Endothelial cell of umbilical vein (primary cell): ENCODE results near the gene UNC45A. TPM values are rescaled to one million over a fixed set of nuclear protein-coding genes. Genes with fewer than 3 reads are reported as not detected.

Experiments used
- BruUV-seq: library from RNA; stranded (reverse); fragments of 400-500 nt; replicated peaks from 2 replicates; lab custom pipeline; 2021; lab: Mats Ljungman, UMichigan
- CTCF ChIA-PET: fragments of 300-600, 350-600 bp; sonication (Branson Sonifier 250); formaldehyde crosslinking; loops from one replicate; lab custom pipeline; 2021; ENCODE audit warnings: antibody characterized with exemption, inconsistent platforms; lab: Charles Lee
- POLR2A ChIA-PET: fragments of 300-600, 350-600 bp; sonication (Branson Sonifier 250); formaldehyde crosslinking; loops from one replicate; lab custom pipeline; 2021; ENCODE audit warnings: antibody characterized with exemption, inconsistent platforms; lab: Charles Lee
- DNase-seq: peaks from one replicate; pipeline ENCODE4 v3.0.0-alpha.2; 2011; ENCODE audit warnings: low read depth, low spot score
- FAIRE-seq: peaks from 2 replicates; lab custom pipeline; 2011; peaks lifted over from hg19 to GRCh38; lab: Jason Lieb, UNC
- H2AFZ ChIP-seq: 2 replicates; pipeline ENCODE4 v1.6.0; 2012; ENCODE audit warnings: low read depth, low read length, control low read depth, inconsistent platforms
- H3K27ac ChIP-seq: 2 replicates; pipeline ENCODE4 v1.5.1; 2011; ENCODE audit warnings: low read depth, mild to moderate bottlenecking, control low read depth, low read length, moderate library complexity; ENCODE audit not compliant: insufficient read depth
- H3K27me3 ChIP-seq, 2 experiments: 2 replicates each; pipeline versions ENCODE4 v1.6.0 to v1.6.1; 2011; ENCODE audit warnings: low read length in 2 of 2, mixed read lengths in 1 of 2; ENCODE audit not compliant: control insufficient read depth in 2 of 2, insufficient read depth in 2 of 2
- H3K36me3 ChIP-seq, 2 experiments: 2 replicates in 1 of 2; 3 replicates in 1 of 2; pipeline ENCODE4 v1.5.1; 2011; ENCODE audit warnings: low read length in 2 of 2, mild to moderate bottlenecking in 1 of 2, moderate library complexity in 1 of 2; ENCODE audit not compliant: control insufficient read depth in 2 of 2, insufficient read depth in 2 of 2; ENCODE audit errors: extremely low read depth in 1 of 2
- H3K4me1 ChIP-seq: 3 replicates; pipeline ENCODE4 v1.5.1; 2011; ENCODE audit warnings: mild to moderate bottlenecking, low read length; ENCODE audit not compliant: control insufficient read depth, insufficient read depth; ENCODE audit errors: extremely low read depth
- H3K4me2 ChIP-seq: 2 replicates; pipeline ENCODE4 v1.6.1; 2011; ENCODE audit warnings: low read length, control low read depth, mixed read lengths; ENCODE audit not compliant: insufficient read depth
- H3K4me3 ChIP-seq, 3 experiments: fragments of 200-600 bp in 1 of 3; sonication (generic), shearing (Covaris generic) in 1 of 3; replicated peaks in 1 of 3; 2 replicates each; pipeline ENCODE4 v1.5.1; 2011 to 2016; ENCODE audit warnings: control low read depth in 3 of 3, low read length in 3 of 3, mild to moderate bottlenecking in 2 of 3, inconsistent platforms in 1 of 3, low read depth in 1 of 3, moderate library complexity in 1 of 3; ENCODE audit not compliant: insufficient read depth in 1 of 3
- H3K79me2 ChIP-seq: 2 replicates; pipeline ENCODE4 v1.6.0; 2012; ENCODE audit warnings: low read length, inconsistent platforms; ENCODE audit not compliant: control insufficient read depth, insufficient read depth
- H3K9ac ChIP-seq: replicated peaks from 2 replicates; pipeline ENCODE3; 2011; ENCODE audit warnings: low read length, control low read depth; ENCODE audit not compliant: insufficient read depth; ENCODE audit errors: extremely low read depth
- H3K9me1 ChIP-seq: replicated peaks from 3 replicates; pipeline ENCODE4 v1.6.0; 2011; ENCODE audit warnings: mild to moderate bottlenecking, low read length; ENCODE audit not compliant: control insufficient read depth, insufficient read depth; ENCODE audit errors: extremely low read depth
- H3K9me3 ChIP-seq: replicated peaks from 2 replicates; pipeline ENCODE4 v1.5.1; 2012; ENCODE audit warnings: low read length, inconsistent platforms; ENCODE audit not compliant: control insufficient read depth, insufficient read depth
- H4K20me1 ChIP-seq: replicated peaks from 2 replicates; pipeline ENCODE3; 2011; ENCODE audit warnings: mild to moderate bottlenecking, low read length; ENCODE audit not compliant: control insufficient read depth, insufficient read depth; ENCODE audit errors: extremely low read depth
- CTCF ChIP-seq, 2 donors: IDR thresholded peaks; 1 replicate in 1 of 2; 2 replicates in 1 of 2; pipeline ENCODE4 v1.5.1; 2011; ENCODE audit warnings: low read length in 2 of 2, mild to moderate bottlenecking in 2 of 2, moderate library complexity in 2 of 2, control low read depth in 1 of 2, inconsistent platforms in 1 of 2, low read depth in 1 of 2; ENCODE audit not compliant: insufficient read depth in 1 of 2; ENCODE audit errors: extremely low read depth in 1 of 2
- EZH2 ChIP-seq: IDR thresholded peaks from 2 replicates; pipeline ENCODE4 v1.6.1; 2012; ENCODE audit warnings: borderline replicate concordance, low read depth, mild to moderate bottlenecking, moderate library complexity, low read length, inconsistent platforms; ENCODE audit not compliant: severe bottlenecking
- FOS ChIP-seq: IDR thresholded peaks from 2 replicates; pipeline ENCODE4 v1.6.1; 2011; ENCODE audit warnings: mild to moderate bottlenecking, low read length, moderate library complexity, borderline replicate concordance; ENCODE audit not compliant: insufficient read depth
- GATA2 ChIP-seq: IDR thresholded peaks from 2 replicates; pipeline ENCODE4 v1.7.0; 2011; ENCODE audit warnings: low read depth, mild to moderate bottlenecking, moderate library complexity, mixed read lengths, low read length; ENCODE audit not compliant: insufficient read length, insufficient read depth
- JUN ChIP-seq: IDR thresholded peaks from 2 replicates; pipeline ENCODE4 v1.6.1; 2011; ENCODE audit warnings: borderline replicate concordance, low read depth; ENCODE audit not compliant: insufficient read length, insufficient read depth
- MAX ChIP-seq: IDR thresholded peaks from 2 replicates; pipeline ENCODE4 v1.6.1; 2011; ENCODE audit not compliant: insufficient read depth, insufficient read length
- MYC ChIP-seq: IDR thresholded peaks from one replicate; pipeline ENCODE4 v1.6.1; 2011; ENCODE audit warnings: mild to moderate bottlenecking, low read depth, low read length
- POLR2A ChIP-seq: IDR thresholded peaks from 2 replicates; pipeline ENCODE4 v1.6.1; 2012; ENCODE audit warnings: low read depth, mild to moderate bottlenecking, control low read depth, low read length
- POLR2AphosphoS5 ChIP-seq: IDR thresholded peaks from 2 replicates; pipeline ENCODE4 v1.6.1; 2012; ENCODE audit warnings: low read depth, mild to moderate bottlenecking, control low read depth, low read length, moderate library complexity; ENCODE audit not compliant: insufficient read depth
- dilution Hi-C: fragments of 300-500 bp; cut with MboI; formaldehyde crosslinking; loops from one replicate; pipeline ENCODE4 v1.15.0; 2019; ENCODE audit warnings: low sequenced_read_pairs; ENCODE audit not compliant: extremely low pct_ligation_motif_present
- intact Hi-C: fragments of 100-400 bp; cut with micrococcal nuclease; formaldehyde crosslinking; loops from one replicate; pipeline ENCODE4 v1.10.0; 2022
- polyA plus RNA-seq, 4 experiments: library from polyadenylated mRNA; depleted of rRNA in 3 of 4; stranded (reverse) in 3 of 4; unstranded in 1 of 4; fragments of >200 nt; gene quantifications; 2 replicates each; pipeline versions ENCODE4 v1.2.1 to v1.2.3, GENCODE V29; 2011 to 2012; ENCODE audit warnings: missing spikeins in 1 of 4
- total RNA-seq: library from RNA; stranded (reverse); gene quantifications from 2 replicates; pipeline ENCODE4 v1.2.3, GENCODE V29; 2021

UNC45A gene
- total and polyA plus RNA-seq, 2 donors (not counting 3 experiments of a cell fraction or from before 2014, with no cell fraction given) = 103 to 106 TPM

GRCh38 chr15:90931575-90931827, 3.6 kb upstream of the UNC45A start:
- no peaks in the 10 kb centered on the region for H3K27me3 ChIP-seq
- no peak for FAIRE-seq
- TF ChIP-seq MYC = no peak
- TF ChIP-seq MAX = no peak
- TF ChIP-seq GATA2 = no peak
- DNase-seq = no peak
- H3K9me1 ChIP-seq = no peaks in the 10 kb centered on the region
- no peaks in the 10 kb centered on the region for H3K9me3 ChIP-seq
- H2AFZ ChIP-seq = no peak overlapping the region
- H3K27ac ChIP-seq = no peak overlapping the region
- dilution Hi-C loops (no loop called here), intact Hi-C loops (loop anchor here (1.0 to 5.0 kb wide), 2 partner anchors 29 to 429 kb away; no protein-coding TSS in a partner anchor)
- no peak overlapping the region for H3K9ac ChIP-seq
- peak overlapping the region in 1 of 3 experiments; percentile 62 for H3K4me3 ChIP-seq
- BruUV-seq = no TSS peak
- CTCF ChIA-PET = interaction anchor here (0.9 to 8.1 kb wide), 15 partner anchors 10 to 611 kb away, joined by 3 to 66 read pairs (median 8); partner anchors contain the start of genes MAN2A2 and RCCD1
- POLR2A ChIA-PET = interaction anchor here (0.6 kb wide), 1 partner anchor 720 kb away, joined by 3 read pairs; no protein-coding TSS in a partner anchor
- peaks cover 11% of the 10 kb centered on the region for H3K79me2 ChIP-seq
- no peaks in the 10 kb centered on the region for H3K36me3 ChIP-seq
- H3K4me2 ChIP-seq = peak overlapping the region; percentile 56
- no peaks in the 10 kb centered on the region for H4K20me1 ChIP-seq
- peaks cover 31% of the 10 kb centered on the region for H3K4me1 ChIP-seq

- ChIA-PET POLR2A (interaction anchor here (1.2 kb wide), 1 partner anchor 284 kb away, joined by 3 read pairs; no protein-coding TSS in a partner anchor), CTCF (interaction anchor here (0.6 to 8.1 kb wide), 26 partner anchors 10 to 611 kb away, joined by 3 to 66 read pairs (median 6); partner anchors contain the start of genes FES, MAN2A2, PRC1 and RCCD1)
- no peaks in the 10 kb centered on the region for H4K20me1 ChIP-seq
- H3K79me2 ChIP-seq = peaks cover 16% of the 10 kb centered on the region
- peaks cover 0 to 2% of the 10 kb centered on the region in 2 experiments for H3K36me3 ChIP-seq
- H3K4me3 ChIP-seq = peak within 1 kb of the TSS; percentile 33 to 80 (median 62)
- H3K9me3 ChIP-seq = no peaks in the 10 kb centered on the region
- BruUV-seq = TSS peak; percentile 15
- peak within 1 kb of the TSS; percentile 35 for H3K9ac ChIP-seq
- peak within 1 kb of the TSS; percentile 56 for H3K4me2 ChIP-seq
- H3K27me3 ChIP-seq = no peaks in the 10 kb centered on the region
- dilution Hi-C loops = no loop called here
- no peaks in the 10 kb centered on the region for H3K9me1 ChIP-seq
- peak; percentile 74 for TF ChIP-seq POLR2A
- TF ChIP-seq GATA2 = no peak
- TF ChIP-seq JUN = no peak
- TF ChIP-seq FOS = no peak
- peak; percentile 98 for TF ChIP-seq CTCF (IDR thresholded peaks at IDR 0.05; ENCODE audit: extremely low read depth in 1 of 2, insufficient read depth in 1 of 2, low read depth in 1 of 2, low read length in 2 of 2)
- no peak for TF ChIP-seq EZH2
- TF ChIP-seq POLR2AphosphoS5 = peak; percentile 83
- TF ChIP-seq MAX = no peak
- H2AFZ ChIP-seq = peak within 1 kb of the TSS; percentile 65
- peaks cover 36% of the 10 kb centered on the region for H3K4me1 ChIP-seq
- intact Hi-C loops = loop anchor here (1.0 to 5.0 kb wide), 4 partner anchors 24 to 430 kb away; partner anchors contain the start of gene PRC1
- H3K27ac ChIP-seq = no peak within 1 kb of the TSS
- DNase-seq (peak; percentile 79), FAIRE-seq (peak; percentile 95)
These were observed 3.0 kb upstream of the UNC45A start, which contains the start of gene HDDC3 for GRCh38 chr15:90931828-90932659. Gene HDDC3 (minus strand): TSS chr15:90932549. CDS start chr15:90932540, 9 bp downstream.
